ENCODE measurements around the gene MYO6. TPM values are rescaled to one million over a fixed set of nuclear protein-coding genes. Genes with fewer than 3 reads are reported as not detected.

Gene MYO6
- total and polyA plus RNA-seq, 2 of the 4 experiments (the other 2 are of a cell fraction): 6.1 to 6.8 TPM

DNA sequence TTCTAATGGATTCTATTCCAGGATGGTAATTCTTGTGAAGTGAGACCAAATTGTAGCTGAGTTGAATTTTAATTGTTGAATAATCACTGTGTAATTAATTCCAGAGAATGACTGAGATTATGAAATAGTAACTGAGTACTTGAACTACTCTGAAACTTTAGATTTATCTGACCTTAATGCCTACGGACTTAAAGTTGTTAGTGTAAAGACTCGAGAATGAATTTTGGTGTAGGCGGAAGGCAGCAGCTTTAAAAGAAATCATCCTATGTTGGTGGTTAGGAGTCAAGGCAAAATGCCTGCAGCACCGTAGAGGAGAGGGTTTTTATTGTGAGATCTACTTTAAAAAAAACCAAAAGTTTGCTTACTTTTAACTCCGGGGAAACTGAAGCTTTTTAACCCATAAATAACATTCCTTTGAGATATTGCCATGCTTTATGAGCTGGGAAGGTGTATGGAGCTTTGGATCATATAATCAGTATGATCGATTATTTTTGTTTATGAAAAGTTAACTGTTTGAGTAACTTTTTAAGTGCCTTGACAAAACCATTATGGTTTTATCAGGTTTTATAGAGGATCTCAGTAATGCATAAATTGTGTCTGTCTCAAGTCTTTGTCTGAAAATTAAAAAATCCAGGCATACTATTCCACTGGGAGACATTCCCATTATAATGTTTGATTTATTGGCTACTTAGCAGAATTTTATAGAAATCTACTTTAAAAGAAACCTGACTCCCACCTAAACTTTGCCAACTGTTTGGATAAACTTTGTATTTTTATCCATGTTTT is 46.1 kb downstream of the MYO6 start:
- no peak overlapping the region for H4K91ac ChIP-seq (ENCODE audit: insufficient read depth, low read depth, low read length)
- no peaks in the 10 kb centered on the region for H3K9me3 ChIP-seq (ENCODE audit: control insufficient read depth, insufficient read depth, low read length)
- H2AK9ac ChIP-seq (replicated peaks; ENCODE audit: low read depth, low read length, poor library complexity): no peak overlapping the region
- no peak overlapping the region for H2BK120ac ChIP-seq (ENCODE audit: low read depth, low read length)
- no peaks in the 10 kb centered on the region for H3K4me1 ChIP-seq (ENCODE audit: control insufficient read depth, insufficient read depth, low read length)
- no peak overlapping the region for H4K8ac ChIP-seq (ENCODE audit: low read depth in 2 of 2, low read length in 2 of 2)
- H4K20me1 ChIP-seq (ENCODE audit: insufficient read depth, low read length): no peaks in the 10 kb centered on the region
- CTCF ChIA-PET: interaction anchor here (1.1 kb wide), 1 partner anchor 458 kb away, joined by 3 read pairs; no protein-coding TSS in a partner anchor
- no peak overlapping the region for H3K18ac ChIP-seq (ENCODE audit: low read depth, low read length)
- TF ChIP-seq MAZ (IDR thresholded peaks at IDR 0.05; ENCODE audit: borderline replicate concordance, low read depth, low read length) (no peak), CEBPB (IDR thresholded peaks at IDR 0.05; ENCODE audit: low read depth, low read length) (no peak), RCOR1 (IDR thresholded peaks at IDR 0.05; ENCODE audit: insufficient replicate concordance, low read length) (no peak), SMC3 (IDR thresholded peaks at IDR 0.05; ENCODE audit: low read depth, low read length) (no peak), CHD1 (IDR thresholded peaks at IDR 0.05; ENCODE audit: low read depth, low read length) (no peak), MXI1 (IDR thresholded peaks at IDR 0.05; ENCODE audit: borderline replicate concordance, low read depth, low read length) (no peak), NFE2L2 (IDR thresholded peaks at IDR 0.05; ENCODE audit: low read depth, low read length) (no peak), MAFK (IDR thresholded peaks at IDR 0.05; ENCODE audit: low read depth, low read length) (no peak), RAD21 (IDR thresholded peaks at IDR 0.05; ENCODE audit: low read length) (no peak), POLR2A (IDR thresholded peaks at IDR 0.05; ENCODE audit: low read depth, low read length) (no peak), FOS (IDR thresholded peaks at IDR 0.05; ENCODE audit: low read depth, low read length) (no peak), BHLHE40 (IDR thresholded peaks at IDR 0.05; ENCODE audit: low read depth, low read length) (no peak)
- TF ChIP-seq, protein P1, sequence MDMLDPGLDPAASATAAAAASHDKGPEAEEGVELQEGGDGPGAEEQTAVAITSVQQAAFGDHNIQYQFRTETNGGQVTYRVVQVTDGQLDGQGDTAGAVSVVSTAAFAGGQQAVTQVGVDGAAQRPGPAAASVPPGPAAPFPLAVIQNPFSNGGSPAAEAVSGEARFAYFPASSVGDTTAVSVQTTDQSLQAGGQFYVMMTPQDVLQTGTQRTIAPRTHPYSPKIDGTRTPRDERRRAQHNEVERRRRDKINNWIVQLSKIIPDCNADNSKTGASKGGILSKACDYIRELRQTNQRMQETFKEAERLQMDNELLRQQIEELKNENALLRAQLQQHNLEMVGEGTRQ (IDR thresholded peaks at IDR 0.05; ENCODE audit: low read depth, low read length): no peak
- TF ChIP-seq, protein P2, sequence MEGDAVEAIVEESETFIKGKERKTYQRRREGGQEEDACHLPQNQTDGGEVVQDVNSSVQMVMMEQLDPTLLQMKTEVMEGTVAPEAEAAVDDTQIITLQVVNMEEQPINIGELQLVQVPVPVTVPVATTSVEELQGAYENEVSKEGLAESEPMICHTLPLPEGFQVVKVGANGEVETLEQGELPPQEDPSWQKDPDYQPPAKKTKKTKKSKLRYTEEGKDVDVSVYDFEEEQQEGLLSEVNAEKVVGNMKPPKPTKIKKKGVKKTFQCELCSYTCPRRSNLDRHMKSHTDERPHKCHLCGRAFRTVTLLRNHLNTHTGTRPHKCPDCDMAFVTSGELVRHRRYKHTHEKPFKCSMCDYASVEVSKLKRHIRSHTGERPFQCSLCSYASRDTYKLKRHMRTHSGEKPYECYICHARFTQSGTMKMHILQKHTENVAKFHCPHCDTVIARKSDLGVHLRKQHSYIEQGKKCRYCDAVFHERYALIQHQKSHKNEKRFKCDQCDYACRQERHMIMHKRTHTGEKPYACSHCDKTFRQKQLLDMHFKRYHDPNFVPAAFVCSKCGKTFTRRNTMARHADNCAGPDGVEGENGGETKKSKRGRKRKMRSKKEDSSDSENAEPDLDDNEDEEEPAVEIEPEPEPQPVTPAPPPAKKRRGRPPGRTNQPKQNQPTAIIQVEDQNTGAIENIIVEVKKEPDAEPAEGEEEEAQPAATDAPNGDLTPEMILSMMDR (conservative IDR thresholded peaks at IDR 0.05; ENCODE audit: low read depth, low read length): no peak
- TF ChIP-seq, protein P3, sequence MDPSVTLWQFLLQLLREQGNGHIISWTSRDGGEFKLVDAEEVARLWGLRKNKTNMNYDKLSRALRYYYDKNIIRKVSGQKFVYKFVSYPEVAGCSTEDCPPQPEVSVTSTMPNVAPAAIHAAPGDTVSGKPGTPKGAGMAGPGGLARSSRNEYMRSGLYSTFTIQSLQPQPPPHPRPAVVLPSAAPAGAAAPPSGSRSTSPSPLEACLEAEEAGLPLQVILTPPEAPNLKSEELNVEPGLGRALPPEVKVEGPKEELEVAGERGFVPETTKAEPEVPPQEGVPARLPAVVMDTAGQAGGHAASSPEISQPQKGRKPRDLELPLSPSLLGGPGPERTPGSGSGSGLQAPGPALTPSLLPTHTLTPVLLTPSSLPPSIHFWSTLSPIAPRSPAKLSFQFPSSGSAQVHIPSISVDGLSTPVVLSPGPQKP (IDR thresholded peaks at IDR 0.05; ENCODE audit: borderline replicate concordance, low read depth, low read length): no peak
- no peaks in the 10 kb centered on the region for H3K9me1 ChIP-seq (ENCODE audit: insufficient read depth, low read length)
- BruUV-seq (replicated peaks): no TSS peak
- in situ Hi-C loops (cut with MboI; ENCODE audit: low sequenced_read_pairs) (no loop called here), intact Hi-C loops (cut with micrococcal nuclease) (no loop called here), dilution Hi-C loops (cut with HindIII; ENCODE audit: low sequenced_read_pairs, unreplicated experiment) (no loop called here)
- H2BK5ac ChIP-seq (ENCODE audit: low read depth, low read length, poor library complexity, severe bottlenecking): no peak overlapping the region
- H2AK5ac ChIP-seq (ENCODE audit: low read depth, low read length): no peak overlapping the region
- no peaks in the 10 kb centered on the region for H3K27me3 ChIP-seq (ENCODE audit: control insufficient read depth, insufficient read depth, low read length)
- H3K27ac ChIP-seq (ENCODE audit: insufficient read depth, low read length): no peak overlapping the region
- H3K4me2 ChIP-seq (ENCODE audit: low read depth, low read length): peak overlapping the region; percentile 48
- H3K23ac ChIP-seq (ENCODE audit: low read depth, low read length): no peak overlapping the region
- POLR2A ChIA-PET (ENCODE audit: unreplicated experiment): no interaction called here
- no peak overlapping the region for H2BK20ac ChIP-seq (ENCODE audit: low read depth, low read length)
- peak; percentile 72 for ATAC-seq (ENCODE audit: low read depth)
- no peak overlapping the region for H3K4ac ChIP-seq (ENCODE audit: low read depth, low read length)
- no peak overlapping the region for H3K14ac ChIP-seq (replicated peaks; ENCODE audit: low read depth, low read length)
- H3K36me3 ChIP-seq (ENCODE audit: control insufficient read depth, insufficient read depth, low read length): no peaks in the 10 kb centered on the region
- no peak overlapping the region for H4K5ac ChIP-seq (ENCODE audit: low read depth, low read length)
- no peak overlapping the region for H3K4me3 ChIP-seq (ENCODE audit: insufficient read depth, low read depth, low read length)
- no peak overlapping the region for H3K9ac ChIP-seq (ENCODE audit: low read depth, low read length)
- no peak overlapping the region for H2AFZ ChIP-seq (replicated peaks; ENCODE audit: low read length, poor library complexity)
- H3K56ac ChIP-seq (ENCODE audit: extremely low read depth, insufficient read depth, low read length): no peak overlapping the region
- no CpG with 5 or more reads among the region's 6 CpGs for WGBS, 2 experiments (ENCODE audit: extremely low coverage in 2 of 2, insufficient read length in 1 of 2)
- H3K79me1 ChIP-seq (ENCODE audit: low read depth in 1 of 2, low read length in 2 of 2): peaks cover 0 to 4% of the 10 kb centered on the region in 2 experiments; a peak in 1 of 4 replicates
- DNase-seq: peak; percentile 35
- no peak overlapping the region for H2BK15ac ChIP-seq (ENCODE audit: low read depth, low read length)

All from IMR-90 (cell line).